HepG2 (cell line): ENCODE results near the gene CERS3. TPM values are rescaled to one million over a fixed set of nuclear protein-coding genes. Genes with fewer than 3 reads are reported as not detected.

Experiments used
- ATAC-seq: fragments of 200-7000 bp; cut with Tn5 transposase; 3 replicates; pipeline ENCODE4 v1.9.1; 2020; ENCODE audit warnings: mild to moderate bottlenecking, moderate library complexity
- BruUV-seq: library from RNA; stranded (reverse); fragments of 400-500 nt; replicated peaks from 2 replicates; lab custom pipeline; 2021; lab: Mats Ljungman, UMichigan
- CTCF ChIA-PET: fragments of 300-600 bp; formaldehyde crosslinking; extraction: SDS; loops from one replicate; lab custom pipeline; 2021; ENCODE audit warnings: low total read pairs, inconsistent platforms, low intra/inter-chr PET ratio; lab: Yijun Ruan, JAX
- POLR2A ChIA-PET: fragments of 350-600 bp; sonication (Branson Sonifier 250); formaldehyde crosslinking; loops from one replicate; lab custom pipeline; 2020; ENCODE audit warnings: antibody characterized with exemption, inconsistent platforms; lab: Yijun Ruan, JAX
- DNase-seq: peaks from one replicate; pipeline ENCODE4 v3.0.0-alpha.2; 2015; ENCODE audit warnings: low spot score
- FAIRE-seq: peaks from 3 replicates; lab custom pipeline; 2011; peaks lifted over from hg19 to GRCh38; lab: Jason Lieb, UNC
- H2AFZ ChIP-seq: one replicate; pipeline ENCODE4 v1.6.1; 2011; ENCODE audit warnings: low read length, inconsistent platforms
- H3K27ac ChIP-seq: fragments of 300-600 bp; 3 replicates; pipeline ENCODE4 v1.8.0; 2011; ENCODE audit warnings: mixed run types, mild to moderate bottlenecking, mixed read lengths, low read length, inconsistent platforms; ENCODE audit not compliant: insufficient read depth; ENCODE audit errors: extremely low read length
- H3K27me3 ChIP-seq, 2 experiments: fragments of 200-600 bp in 1 of 2; 2 replicates in 1 of 2; 3 replicates in 1 of 2; pipeline versions ENCODE4 v1.6.0 to v1.8.0; 2011; ENCODE audit warnings: low read length in 2 of 2, mild to moderate bottlenecking in 2 of 2, moderate library complexity in 2 of 2, inconsistent platforms in 1 of 2; ENCODE audit not compliant: insufficient read depth in 2 of 2, control insufficient read depth in 1 of 2
- H3K36me3 ChIP-seq, 2 experiments: fragments of 200-600 bp in 1 of 2; replicated peaks in 1 of 2; 2 replicates in 1 of 2; 3 replicates in 1 of 2; pipeline versions ENCODE4 v1.5.1 to v1.8.0; 2011; ENCODE audit warnings: low read length in 2 of 2, inconsistent platforms in 1 of 2; ENCODE audit not compliant: insufficient read depth in 2 of 2, control insufficient read depth in 1 of 2
- H3K4me1 ChIP-seq: 2 replicates; pipeline ENCODE4 v1.5.1; 2012; ENCODE audit warnings: low read length, inconsistent platforms; ENCODE audit not compliant: insufficient read depth
- H3K4me2 ChIP-seq: 2 replicates; pipeline ENCODE4 v1.6.0; 2011; ENCODE audit warnings: low read depth, low read length, inconsistent platforms
- H3K4me3 ChIP-seq, 3 experiments: fragments of 200-600 bp in 1 of 3; sonication (generic), shearing (Covaris generic) in 1 of 3; replicated peaks in 1 of 3; 2 replicates each; pipeline ENCODE4 v1.5.1; 2011 to 2016; ENCODE audit warnings: low read length in 3 of 3, inconsistent platforms in 2 of 3, low read depth in 2 of 3, mild to moderate bottlenecking in 2 of 3, control low read depth in 1 of 3, mixed read lengths in 1 of 3; ENCODE audit not compliant: insufficient read depth in 1 of 3
- H3K79me2 ChIP-seq: one replicate; pipeline ENCODE4 v1.6.1; 2011; ENCODE audit warnings: low read length, inconsistent platforms; ENCODE audit not compliant: insufficient read depth
- H3K9ac ChIP-seq: 2 replicates; pipeline ENCODE4 v1.6.0; 2011; ENCODE audit warnings: mild to moderate bottlenecking, low read depth, low read length, inconsistent platforms; ENCODE audit not compliant: insufficient read depth
- H3K9me3 ChIP-seq: 2 replicates; pipeline ENCODE4 v1.5.1; 2012; ENCODE audit warnings: mild to moderate bottlenecking, low read length
- H4K20me1 ChIP-seq: 2 replicates; pipeline ENCODE4 v1.6.0; 2011; ENCODE audit warnings: inconsistent platforms, mild to moderate bottlenecking, low read length, moderate library complexity; ENCODE audit not compliant: insufficient read depth
- FOXA3 ChIP-seq: IDR thresholded peaks from 2 replicates; pipeline ENCODE4 v1.6.1; 2016; ENCODE audit warnings: missing genetic modification reagents, missing compliant biosample characterization
- GATAD2A ChIP-seq: IDR thresholded peaks from 2 replicates; pipeline ENCODE4 v1.6.1; 2016
- ISX ChIP-seq: sonication (generic); formaldehyde crosslinking; conservative IDR thresholded peaks from 2 replicates; pipeline ENCODE4 v1.5.0; 2020; ENCODE audit warnings: missing genetic modification reagents
- KLF16 ChIP-seq, 2 experiments: sonication (generic) in 1 of 2; formaldehyde crosslinking in 1 of 2; IDR thresholded peaks; 2 replicates each; pipeline versions ENCODE4 v1.6.1 to v1.8.0; 2016 to 2023; ENCODE audit warnings: missing genetic modification reagents in 2 of 2, missing compliant biosample characterization in 1 of 2
- NR3C1 ChIP-seq: sonication (generic); formaldehyde crosslinking; IDR thresholded peaks from 2 replicates; pipeline ENCODE4 v1.4.0; 2020; ENCODE audit warnings: missing genetic modification reagents
- PAWR ChIP-seq: sonication (generic); formaldehyde crosslinking; IDR thresholded peaks from 2 replicates; pipeline ENCODE4 v1.4.0; 2020; ENCODE audit warnings: missing genetic modification reagents, mild to moderate bottlenecking, borderline replicate concordance
- PCBP2 ChIP-seq: fragments of 200-400 bp; formaldehyde crosslinking; optimal IDR thresholded peaks from 2 replicates; pipeline ENCODE3; 2018; ENCODE audit warnings: low read length, low read depth; ENCODE audit not compliant: poor library complexity, severe bottlenecking
- TRIM24 ChIP-seq: sonication (generic); formaldehyde crosslinking; IDR thresholded peaks from 2 replicates; pipeline ENCODE4 v1.8.0; 2022; ENCODE audit warnings: mild to moderate bottlenecking, missing genetic modification reagents
- ZBTB43 ChIP-seq: sonication (generic); formaldehyde crosslinking; conservative IDR thresholded peaks from 2 replicates; pipeline ENCODE4 v1.4.0; 2020; ENCODE audit warnings: missing genetic modification reagents
- ZNF296 ChIP-seq: sonication (generic); formaldehyde crosslinking; conservative IDR thresholded peaks from 2 replicates; pipeline ENCODE4 v1.5.0; 2020; ENCODE audit warnings: mild to moderate bottlenecking, missing genetic modification reagents
- ZNF329 ChIP-seq: sonication (generic); formaldehyde crosslinking; IDR thresholded peaks from 2 replicates; pipeline ENCODE4 v1.9.0; 2021; ENCODE audit warnings: low read depth, mild to moderate bottlenecking, missing genetic modification reagents
- ZNF468 ChIP-seq: sonication (generic); formaldehyde crosslinking; IDR thresholded peaks from 2 replicates; pipeline ENCODE4 v1.8.0; 2022; ENCODE audit warnings: mild to moderate bottlenecking, moderate library complexity, missing genetic modification reagents
- ZNF749 ChIP-seq: sonication (generic); formaldehyde crosslinking; IDR thresholded peaks from 2 replicates; pipeline ENCODE4 v1.8.0; 2022; ENCODE audit warnings: mild to moderate bottlenecking, missing genetic modification reagents, moderate library complexity, borderline replicate concordance
- ZNF878 ChIP-seq: sonication (generic); formaldehyde crosslinking; IDR thresholded peaks from 2 replicates; pipeline ENCODE4 v1.8.1; 2023; ENCODE audit warnings: mild to moderate bottlenecking, missing genetic modification reagents, moderate library complexity
- ZZZ3 ChIP-seq: sonication (generic); formaldehyde crosslinking; IDR thresholded peaks from 2 replicates; pipeline ENCODE4 v1.4.0; 2020; ENCODE audit warnings: missing genetic modification reagents, mild to moderate bottlenecking, borderline replicate concordance
- WGBS: methylation state at CpG from one replicate; pipeline ENCODE4 v1.1.6; 2017; ENCODE audit warnings: low lambda C conversion rate; 5-methylcytosine and 5-hydroxymethylcytosine counted together
- in situ Hi-C: cut with HindIII; loops from 2 replicates; pipeline ENCODE4 v1.10.0; 2017; ENCODE audit warnings: low pct_unique_long_range_greater_than_20kb; ENCODE audit not compliant: extremely low pct_ligation_motif_present
- intact Hi-C: fragments of 100-400 bp; cut with micrococcal nuclease; formaldehyde crosslinking; loops from one replicate; pipeline ENCODE4 v1.10.0; 2022; ENCODE audit not compliant: unreplicated experiment
- polyA plus RNA-seq, 8 experiments: library from polyadenylated mRNA; depleted of rRNA in 3 of 8; stranded (reverse) in 7 of 8; unstranded in 1 of 8; fragments of >200 nt; fragmentation: Illumina TruSeq in 4 of 8; extraction: Trizol in 4 of 8; gene quantifications; 2 replicates each; pipeline versions ENCODE4 v1.2.1 to v1.2.3, GENCODE V29; 2011 to 2016; ENCODE audit warnings: low read depth in 4 of 8, missing spikeins in 1 of 8, mixed read lengths in 1 of 8; ENCODE audit not compliant: insufficient read depth in 1 of 8
- total RNA-seq, 5 experiments: library from RNA; depleted of rRNA; stranded (reverse); fragments of >200 nt; fragmentation: Illumina TruSeq; extraction: Trizol; gene quantifications; 2 replicates each; pipeline ENCODE4 v1.2.3, GENCODE V29; 2016; ENCODE audit warnings: low read depth in 1 of 5
- TF ChIP-seq, protein P1 (sequence below): sonication (generic); formaldehyde crosslinking; IDR thresholded peaks from 2 replicates; pipeline ENCODE4 v1.5.0; 2020; ENCODE audit warnings: mild to moderate bottlenecking, missing genetic modification reagents, borderline replicate concordance
- TF ChIP-seq, protein P2 (sequence below): sonication (generic); formaldehyde crosslinking; conservative IDR thresholded peaks from 2 replicates; pipeline ENCODE4 v1.4.0; 2020; ENCODE audit warnings: missing genetic modification reagents

The CERS3 gene
- total and polyA plus RNA-seq, 2 of the 13 experiments (the other 11 are each of a cell fraction or from before 2014, with no cell fraction given), result not detected

DNA sequence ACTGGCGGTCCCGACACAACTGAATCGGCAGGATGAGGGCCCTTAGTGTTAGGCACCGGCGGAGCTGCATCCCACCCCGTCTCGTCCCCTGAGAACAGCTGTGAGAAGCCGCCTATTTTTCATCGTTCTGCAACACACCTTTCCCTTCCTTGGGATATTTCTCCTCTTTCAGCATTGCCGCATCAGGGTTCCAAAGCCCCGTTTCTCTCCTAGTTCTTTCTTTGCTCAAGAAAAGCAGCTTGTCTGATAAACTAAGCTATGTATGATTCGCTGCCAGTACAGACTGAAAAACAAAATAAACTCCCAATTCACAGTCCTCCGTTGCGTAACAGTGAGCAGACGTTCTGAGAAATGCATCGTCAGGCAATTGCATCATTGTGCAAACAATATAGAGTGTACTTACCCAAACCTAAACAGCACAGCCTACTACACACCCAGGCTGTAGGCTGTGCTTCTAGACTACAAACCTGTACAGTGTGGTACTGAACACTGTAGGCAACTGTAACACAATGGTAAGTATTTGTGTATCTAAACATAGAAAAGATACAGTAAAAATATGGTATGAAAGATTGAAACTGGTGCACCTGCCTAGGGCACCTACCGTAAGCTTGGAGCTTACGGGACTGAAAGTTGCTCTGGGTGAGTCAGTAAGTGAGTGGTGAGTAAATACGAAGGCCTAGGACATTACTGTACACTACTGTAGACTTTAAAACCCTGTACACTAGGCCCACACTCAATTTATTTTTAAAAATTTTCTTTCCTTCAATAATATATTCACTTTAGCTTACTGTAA is 178.1 kb downstream of the CERS3 start:
- H3K4me1 ChIP-seq, result peaks cover 19% of the 10 kb centered on the region
- in situ Hi-C loops, result loop anchor here (10.0 kb wide), 1 partner anchor 254 kb away; the partner anchor contains the start of genes ASB7 and LINS1
- no peaks in the 10 kb centered on the region for H3K79me2 ChIP-seq
- CTCF ChIA-PET, result interaction anchor here (1.2 to 3.0 kb wide), 2 partner anchors 9 to 32 kb away, joined by 3 to 41 read pairs; partner anchors contain the start of gene ADAMTS17
- H3K4me2 ChIP-seq, result peak overlapping the region; percentile 81
- FAIRE-seq (peak; percentile 95), ATAC-seq (peak; percentile 87), DNase-seq (peak; percentile 90)
- peak overlapping the region; percentile 29; the same call in 1 of the 2 replicates for H3K9ac ChIP-seq
- intact Hi-C loops, result loop anchor here (1.0 kb wide), 2 partner anchors 33 to 252 kb away; partner anchors contain the start of genes ASB7 and LINS1
- 1% methylated on average over 19 of the region's 19 CpGs for WGBS
- BruUV-seq, result no TSS peak
- peak overlapping the region; percentile 36 for H2AFZ ChIP-seq
- POLR2A ChIA-PET, result interaction anchor here (0.9 to 1.8 kb wide), 3 partner anchors 28 to 252 kb away, joined by 4 to 5 read pairs (median 4); partner anchors contain the start of genes ASB7 and LINS1
- H3K9me3 ChIP-seq, result no peaks in the 10 kb centered on the region
- peak overlapping the region; percentile 31 to 72 (median 31); a peak in 5 of 6 replicates for H3K4me3 ChIP-seq
- H3K36me3 ChIP-seq, result no peaks in the 10 kb centered on the region
- no peaks in the 10 kb centered on the region for H4K20me1 ChIP-seq
- peak overlapping the region; percentile 39 for H3K27ac ChIP-seq
- no peaks in the 10 kb centered on the region; a peak in 1 of 5 replicates for H3K27me3 ChIP-seq
- TF ChIP-seq ZNF749 (CRISPR knock-in tag) (no peak), ZNF468 (CRISPR knock-in tag) (no peak), PCBP2 (no peak), TRIM24 (CRISPR knock-in tag) (no peak; the same call in 1 of the 2 replicates), ZNF296 (no peak), GATAD2A (CRISPR knock-in tag) (peak; percentile 79), ZNF329 (CRISPR knock-in tag) (no peak; the same call in 1 of the 2 replicates), PAWR (no peak), ZBTB43 (CRISPR knock-in tag) (no peak), ZNF878 (CRISPR knock-in tag) (no peak), FOXA3 (CRISPR knock-in tag) (peak; percentile 90), KLF16 (CRISPR knock-in tag; IDR thresholded peaks at IDR 0.05) (peak in 1 of 2 experiments; percentile 65; a peak in 2 of 4 replicates), NR3C1 (CRISPR knock-in tag) (no peak), ISX (CRISPR knock-in tag) (no peak), ZZZ3 (no peak)
- TF ChIP-seq, protein P1, sequence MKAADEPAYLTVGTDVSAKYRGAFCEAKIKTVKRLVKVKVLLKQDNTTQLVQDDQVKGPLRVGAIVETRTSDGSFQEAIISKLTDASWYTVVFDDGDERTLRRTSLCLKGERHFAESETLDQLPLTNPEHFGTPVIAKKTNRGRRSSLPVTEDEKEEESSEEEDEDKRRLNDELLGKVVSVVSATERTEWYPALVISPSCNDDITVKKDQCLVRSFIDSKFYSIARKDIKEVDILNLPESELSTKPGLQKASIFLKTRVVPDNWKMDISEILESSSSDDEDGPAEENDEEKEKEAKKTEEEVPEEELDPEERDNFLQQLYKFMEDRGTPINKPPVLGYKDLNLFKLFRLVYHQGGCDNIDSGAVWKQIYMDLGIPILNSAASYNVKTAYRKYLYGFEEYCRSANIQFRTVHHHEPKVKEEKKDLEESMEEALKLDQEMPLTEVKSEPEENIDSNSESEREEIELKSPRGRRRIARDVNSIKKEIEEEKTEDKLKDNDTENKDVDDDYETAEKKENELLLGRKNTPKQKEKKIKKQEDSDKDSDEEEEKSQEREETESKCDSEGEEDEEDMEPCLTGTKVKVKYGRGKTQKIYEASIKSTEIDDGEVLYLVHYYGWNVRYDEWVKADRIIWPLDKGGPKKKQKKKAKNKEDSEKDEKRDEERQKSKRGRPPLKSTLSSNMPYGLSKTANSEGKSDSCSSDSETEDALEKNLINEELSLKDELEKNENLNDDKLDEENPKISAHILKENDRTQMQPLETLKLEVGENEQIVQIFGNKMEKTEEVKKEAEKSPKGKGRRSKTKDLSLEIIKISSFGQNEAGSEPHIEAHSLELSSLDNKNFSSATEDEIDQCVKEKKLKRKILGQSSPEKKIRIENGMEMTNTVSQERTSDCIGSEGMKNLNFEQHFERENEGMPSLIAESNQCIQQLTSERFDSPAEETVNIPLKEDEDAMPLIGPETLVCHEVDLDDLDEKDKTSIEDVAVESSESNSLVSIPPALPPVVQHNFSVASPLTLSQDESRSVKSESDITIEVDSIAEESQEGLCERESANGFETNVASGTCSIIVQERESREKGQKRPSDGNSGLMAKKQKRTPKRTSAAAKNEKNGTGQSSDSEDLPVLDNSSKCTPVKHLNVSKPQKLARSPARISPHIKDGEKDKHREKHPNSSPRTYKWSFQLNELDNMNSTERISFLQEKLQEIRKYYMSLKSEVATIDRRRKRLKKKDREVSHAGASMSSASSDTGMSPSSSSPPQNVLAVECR (CRISPR knock-in tag), result peak; percentile 43; the same call in 1 of the 2 replicates
- TF ChIP-seq, protein P2, sequence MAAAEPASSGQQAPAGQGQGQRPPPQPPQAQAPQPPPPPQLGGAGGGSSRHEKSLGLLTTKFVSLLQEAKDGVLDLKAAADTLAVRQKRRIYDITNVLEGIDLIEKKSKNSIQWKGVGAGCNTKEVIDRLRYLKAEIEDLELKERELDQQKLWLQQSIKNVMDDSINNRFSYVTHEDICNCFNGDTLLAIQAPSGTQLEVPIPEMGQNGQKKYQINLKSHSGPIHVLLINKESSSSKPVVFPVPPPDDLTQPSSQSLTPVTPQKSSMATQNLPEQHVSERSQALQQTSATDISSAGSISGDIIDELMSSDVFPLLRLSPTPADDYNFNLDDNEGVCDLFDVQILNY (CRISPR knock-in tag), result no peak
